ENCODE data around the gene TTLL9. TPM values are rescaled to one million over a fixed set of nuclear protein-coding genes. Genes with fewer than 3 reads are reported as not detected.

TTLL9 gene
- total and polyA plus RNA-seq, 10 of the 15 experiments (the other 5 are each of a cell fraction or from before 2014, with no cell fraction given): 0.03 to 0.77 (median 0.11) TPM; not detected in 2

Small RNA genes lying within 50 kb of the gene (small RNA-seq; reads per million reads assigned to genes)
- not detected for gene RNU1-94P

Other genes starting within 250 kb of the TTLL9 start
Only the 7 nearest of the 11 such genes appear.
- gene TPX2, start 131.3 kb upstream of the TTLL9 start, total RNA-seq (2014; rRNA removed): 84.4 and 96.5 TPM in 2 replicates
- gene TPX2, start 131.3 kb upstream of the TTLL9 start, total RNA-seq (2014; rRNA removed; fragmentation: Illumina TruSeq; extraction: Trizol): 88.6 and 93.6 TPM in 2 replicates
- 101 and 104 TPM in 2 replicates for gene TPX2, start 131.3 kb upstream of the TTLL9 start, total RNA-seq (2021)
- gene TPX2, start 131.3 kb upstream of the TTLL9 start, polyA plus RNA-seq (2011; rRNA removed): 68.5 and 73.4 TPM in 2 replicates
- 144 and 168 TPM in 2 replicates for gene TPX2, start 131.3 kb upstream of the TTLL9 start, polyA plus RNA-seq (2014; fragmentation: Illumina TruSeq; extraction: Trizol)
- gene TPX2, start 131.3 kb upstream of the TTLL9 start, polyA plus RNA-seq (2014; fragmentation: Nextera tagmentation; extraction: Ambion mirVana): 10 to 100 TPM; 29.7 to 40.7 TPM
- 61.7 and 62.9 TPM in 2 replicates for gene TPX2, start 131.3 kb upstream of the TTLL9 start, polyA plus RNA-seq (2014; rRNA removed)
- 100 to 1,000 TPM; 120 to 123 TPM for gene TPX2, start 131.3 kb upstream of the TTLL9 start, polyA plus RNA-seq (2016; fragmentation: Nextera tagmentation; extraction: Ambion mirVana)
- gene MYLK2, start 51.3 kb upstream of the TTLL9 start, total RNA-seq (2014; rRNA removed): 0.28 and 0.44 TPM in 2 replicates
- gene MYLK2, start 51.3 kb upstream of the TTLL9 start, total RNA-seq (2014; rRNA removed; fragmentation: Illumina TruSeq; extraction: Trizol): 0.18 and 0.23 TPM in 2 replicates
- gene MYLK2, start 51.3 kb upstream of the TTLL9 start, total RNA-seq (2021): 0.58 and 0.67 TPM in 2 replicates
- 0.06 and 0.07 TPM in 2 replicates for gene MYLK2, start 51.3 kb upstream of the TTLL9 start, polyA plus RNA-seq (2011; rRNA removed)
- gene MYLK2, start 51.3 kb upstream of the TTLL9 start, polyA plus RNA-seq (2014; fragmentation: Illumina TruSeq; extraction: Trizol): 0.08 and 0.09 TPM in 2 replicates
- gene MYLK2, start 51.3 kb upstream of the TTLL9 start, polyA plus RNA-seq (2014; fragmentation: Nextera tagmentation; extraction: Ambion mirVana): under 1 TPM in 1 of 2 experiments, not detected in 1; 0.04 TPM
- gene MYLK2, start 51.3 kb upstream of the TTLL9 start, polyA plus RNA-seq (2014; rRNA removed): 0.47 and 0.80 TPM in 2 replicates
- under 1 TPM; 0.15 to 0.24 TPM for gene MYLK2, start 51.3 kb upstream of the TTLL9 start, polyA plus RNA-seq (2016; fragmentation: Nextera tagmentation; extraction: Ambion mirVana)
- not detected in 2 replicates for gene FOXS1, start 25.0 kb upstream of the TTLL9 start, total RNA-seq (2014; rRNA removed)
- gene FOXS1, start 25.0 kb upstream of the TTLL9 start, total RNA-seq (2014; rRNA removed; fragmentation: Illumina TruSeq; extraction: Trizol): not detected in 2 replicates
- not detected in 2 replicates for gene FOXS1, start 25.0 kb upstream of the TTLL9 start, total RNA-seq (2021)
- gene FOXS1, start 25.0 kb upstream of the TTLL9 start, polyA plus RNA-seq (2011; rRNA removed): not detected in 2 replicates
- not detected in 2 replicates for gene FOXS1, start 25.0 kb upstream of the TTLL9 start, polyA plus RNA-seq (2014; fragmentation: Illumina TruSeq; extraction: Trizol)
- gene FOXS1, start 25.0 kb upstream of the TTLL9 start, polyA plus RNA-seq (2014; fragmentation: Nextera tagmentation; extraction: Ambion mirVana): not detected
- gene FOXS1, start 25.0 kb upstream of the TTLL9 start, polyA plus RNA-seq (2014; rRNA removed): not detected in 2 replicates
- gene FOXS1, start 25.0 kb upstream of the TTLL9 start, polyA plus RNA-seq (2016; fragmentation: Nextera tagmentation; extraction: Ambion mirVana): not detected
- gene DUSP15, start 107 bp upstream of the TTLL9 start, total RNA-seq (2014; rRNA removed): 1.4 and 3.0 TPM in 2 replicates
- gene DUSP15, start 107 bp upstream of the TTLL9 start, total RNA-seq (2014; rRNA removed; fragmentation: Illumina TruSeq; extraction: Trizol): 0.67 and 0.83 TPM in 2 replicates
- 2.5 and 3.2 TPM in 2 replicates for gene DUSP15, start 107 bp upstream of the TTLL9 start, total RNA-seq (2021)
- 0.89 and 1.8 TPM in 2 replicates for gene DUSP15, start 107 bp upstream of the TTLL9 start, polyA plus RNA-seq (2011; rRNA removed)
- gene DUSP15, start 107 bp upstream of the TTLL9 start, polyA plus RNA-seq (2014; fragmentation: Illumina TruSeq; extraction: Trizol): 0.22 TPM in 1 of 2 replicates, not detected in the other
- gene DUSP15, start 107 bp upstream of the TTLL9 start, polyA plus RNA-seq (2014; fragmentation: Nextera tagmentation; extraction: Ambion mirVana): under 1 TPM in 1 of 2 experiments, not detected in 1; 0.06 TPM
- gene DUSP15, start 107 bp upstream of the TTLL9 start, polyA plus RNA-seq (2014; rRNA removed): 2.4 and 3.0 TPM in 2 replicates
- gene DUSP15, start 107 bp upstream of the TTLL9 start, polyA plus RNA-seq (2016; fragmentation: Nextera tagmentation; extraction: Ambion mirVana): under 1 TPM; 0.16 to 0.33 TPM
- gene PDRG1, start 81.4 kb downstream of the TTLL9 start, total RNA-seq (2014; rRNA removed): 13.1 and 16.4 TPM in 2 replicates
- gene PDRG1, start 81.4 kb downstream of the TTLL9 start, total RNA-seq (2014; rRNA removed; fragmentation: Illumina TruSeq; extraction: Trizol): 10.4 and 11.1 TPM in 2 replicates
- 20.9 and 21.4 TPM in 2 replicates for gene PDRG1, start 81.4 kb downstream of the TTLL9 start, total RNA-seq (2021)
- 18.6 and 25.6 TPM in 2 replicates for gene PDRG1, start 81.4 kb downstream of the TTLL9 start, polyA plus RNA-seq (2011; rRNA removed)
- gene PDRG1, start 81.4 kb downstream of the TTLL9 start, polyA plus RNA-seq (2014; fragmentation: Illumina TruSeq; extraction: Trizol): 13.2 and 17.9 TPM in 2 replicates
- 10 to 100 TPM; 34.1 to 55.8 TPM for gene PDRG1, start 81.4 kb downstream of the TTLL9 start, polyA plus RNA-seq (2014; fragmentation: Nextera tagmentation; extraction: Ambion mirVana)
- gene PDRG1, start 81.4 kb downstream of the TTLL9 start, polyA plus RNA-seq (2014; rRNA removed): 20.1 and 21.6 TPM in 2 replicates
- gene PDRG1, start 81.4 kb downstream of the TTLL9 start, polyA plus RNA-seq (2016; fragmentation: Nextera tagmentation; extraction: Ambion mirVana): 10 to 100 TPM; 30.5 to 32.9 TPM
- under 0.01 TPM in 1 of 2 replicates, not detected in the other for gene XKR7, start 97.5 kb downstream of the TTLL9 start, total RNA-seq (2014; rRNA removed)
- gene XKR7, start 97.5 kb downstream of the TTLL9 start, total RNA-seq (2014; rRNA removed; fragmentation: Illumina TruSeq; extraction: Trizol): not detected in 2 replicates
- not detected in 2 replicates for gene XKR7, start 97.5 kb downstream of the TTLL9 start, total RNA-seq (2021)
- gene XKR7, start 97.5 kb downstream of the TTLL9 start, polyA plus RNA-seq (2011; rRNA removed): not detected in 2 replicates
- not detected in 2 replicates for gene XKR7, start 97.5 kb downstream of the TTLL9 start, polyA plus RNA-seq (2014; fragmentation: Illumina TruSeq; extraction: Trizol)
- gene XKR7, start 97.5 kb downstream of the TTLL9 start, polyA plus RNA-seq (2014; fragmentation: Nextera tagmentation; extraction: Ambion mirVana): not detected
- not detected in 2 replicates for gene XKR7, start 97.5 kb downstream of the TTLL9 start, polyA plus RNA-seq (2014; rRNA removed)
- not detected for gene XKR7, start 97.5 kb downstream of the TTLL9 start, polyA plus RNA-seq (2016; fragmentation: Nextera tagmentation; extraction: Ambion mirVana)
- not detected in 2 replicates for gene CCM2L, start 139.8 kb downstream of the TTLL9 start, total RNA-seq (2014; rRNA removed)
- not detected in 2 replicates for gene CCM2L, start 139.8 kb downstream of the TTLL9 start, total RNA-seq (2014; rRNA removed; fragmentation: Illumina TruSeq; extraction: Trizol)
- not detected in 2 replicates for gene CCM2L, start 139.8 kb downstream of the TTLL9 start, total RNA-seq (2021)
- not detected in 2 replicates for gene CCM2L, start 139.8 kb downstream of the TTLL9 start, polyA plus RNA-seq (2011; rRNA removed)
- gene CCM2L, start 139.8 kb downstream of the TTLL9 start, polyA plus RNA-seq (2014; fragmentation: Illumina TruSeq; extraction: Trizol): not detected in 2 replicates
- gene CCM2L, start 139.8 kb downstream of the TTLL9 start, polyA plus RNA-seq (2014; fragmentation: Nextera tagmentation; extraction: Ambion mirVana): not detected
- gene CCM2L, start 139.8 kb downstream of the TTLL9 start, polyA plus RNA-seq (2014; rRNA removed): not detected in 2 replicates
- gene CCM2L, start 139.8 kb downstream of the TTLL9 start, polyA plus RNA-seq (2016; fragmentation: Nextera tagmentation; extraction: Ambion mirVana): not detected